Umbilical cord (tissue), 2 donors: Measurements from ENCODE around the gene TTC3. TPM values are rescaled to one million over a fixed set of nuclear protein-coding genes. Genes with fewer than 3 reads are reported as not detected.

Experiments used
- DNase-seq: peaks from one replicate; pipeline ENCODE4 v3.0.0-alpha.2; 2015; ENCODE audit warnings: low spot score
- total RNA-seq: library from RNA; depleted of rRNA; stranded (reverse); fragments of >200 nt; gene quantifications from one replicate; pipeline ENCODE4 v1.2.3, GENCODE V29; 2014; ENCODE audit warnings: low replicate concordance; ENCODE audit not compliant: insufficient read depth

The TTC3 gene
- total RNA-seq, 1 donor from 2014 or later, result 309 TPM

DNA sequence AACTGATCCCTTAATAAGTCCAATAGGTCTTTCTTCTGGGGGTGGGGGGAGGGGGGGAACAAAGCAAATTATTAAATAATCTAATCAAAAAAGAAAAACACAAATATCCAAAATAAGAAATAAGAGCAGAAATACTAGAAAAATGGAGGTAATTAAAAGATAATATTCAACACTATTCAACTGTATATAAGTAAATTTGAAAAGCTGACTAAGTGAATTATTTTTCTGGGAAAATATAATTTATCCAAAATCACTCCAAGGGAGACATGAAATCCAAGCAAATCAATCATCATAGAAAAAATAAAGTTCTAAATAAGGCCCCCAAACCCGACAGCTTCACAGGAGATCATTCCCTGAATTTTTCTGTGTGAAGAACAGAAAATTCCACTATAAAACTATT, 175.2 kb downstream of the TTC3 start:
- DNase-seq, result no peak

DNA sequence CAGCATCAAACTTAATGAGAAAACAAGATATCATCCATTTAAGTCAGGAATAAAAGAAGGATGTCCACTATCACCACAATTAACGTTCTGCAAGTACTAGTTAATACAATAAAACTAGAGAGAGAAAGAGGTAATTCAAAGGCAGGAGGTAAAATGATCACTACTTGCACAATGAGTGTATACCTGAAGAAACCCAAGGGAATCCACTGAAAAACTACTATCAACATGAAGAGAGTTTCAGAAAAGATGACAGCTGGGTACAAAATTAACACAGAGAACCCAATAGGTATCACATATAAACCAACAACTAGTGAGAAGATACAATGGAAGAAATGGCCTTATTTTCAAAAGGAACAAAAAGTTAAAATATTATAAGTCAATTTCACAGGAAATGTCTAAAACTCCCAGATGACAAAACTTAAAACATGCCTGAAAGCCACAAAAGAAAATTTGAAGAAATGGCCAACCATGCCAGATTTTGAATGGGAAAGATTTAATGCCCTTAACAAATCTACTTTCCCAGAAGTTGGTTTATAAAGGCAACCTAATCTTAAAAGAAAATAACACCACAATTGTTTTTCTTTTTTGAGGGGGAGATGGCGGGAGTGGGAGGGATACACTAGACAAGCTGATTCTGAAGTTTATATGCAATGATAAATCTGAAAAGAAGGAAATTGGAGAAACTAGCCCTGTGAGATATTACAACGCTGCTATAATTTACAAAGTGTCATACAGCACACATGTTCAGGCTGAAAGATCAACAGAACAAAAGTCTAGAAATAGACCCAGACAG, 176.3 kb downstream of the TTC3 start:
- no peak for DNase-seq

DNA sequence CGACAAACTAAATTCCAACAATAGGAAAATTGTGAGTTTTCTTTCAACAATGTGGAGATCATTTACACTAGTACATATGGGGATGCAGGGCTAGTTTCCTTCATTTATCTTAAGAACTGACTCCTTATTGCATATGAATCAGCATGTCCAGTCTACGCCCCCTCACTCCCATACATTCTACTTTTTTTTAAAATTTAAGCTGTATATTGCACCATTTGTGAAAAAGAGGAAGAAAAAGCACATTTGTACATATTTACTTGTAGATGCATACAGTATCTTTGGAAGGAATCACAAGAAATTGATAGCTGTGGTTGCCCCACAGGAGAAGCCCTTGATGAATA, 178.2 kb downstream of the TTC3 start:
- DNase-seq, result no peak

Other genes with a start within 250 kb of the TTC3 start
- 34.9 TPM for gene HLCS, start 106.6 kb upstream of the TTC3 start, total RNA-seq
- gene RIPPLY3, start 66.6 kb upstream of the TTC3 start, total RNA-seq, result not detected
- 30.3 TPM for gene PIGP, start 183 bp upstream of the TTC3 start, total RNA-seq
- gene VPS26C, start 194.1 kb downstream of the TTC3 start, total RNA-seq, result 83.5 TPM